T-helper 9 cell (primary cell): ENCODE results near the gene SRGAP1.
"Not testable (repeated sequence)": the region's sequence is repeated elsewhere in the genome, so short reads cannot be mapped to it uniquely, and the experiment has no call there.

Source experiments
- DNase-seq: peaks from one replicate; pipeline ENCODE4 v3.0.0-alpha.2; 2020

The SRGAP1 gene

GRCh38 chr12:64125913-64126312 is 281.4 kb downstream of the SRGAP1 start:
- no peak for DNase-seq

GRCh38 chr12:64127811-64128210 is 283.3 kb downstream of the SRGAP1 start:
- no peak for DNase-seq

GRCh38 chr12:64128366-64128765 is 283.9 kb downstream of the SRGAP1 start:
- no peak for DNase-seq

- DNase-seq: not testable (repeated sequence)
Observed at GRCh38 chr12:64130476-64130875, 286.0 kb downstream of the SRGAP1 start.

GRCh38 chr12:64131456-64131855 is 287.0 kb downstream of the SRGAP1 start:
- DNase-seq: not testable (repeated sequence)

- not testable (repeated sequence) for DNase-seq
Observed at GRCh38 chr12:64132672-64133071, 288.2 kb downstream of the SRGAP1 start.

- no peak for DNase-seq
Observed at GRCh38 chr12:64137117-64137516, 292.6 kb downstream of the SRGAP1 start.

GRCh38 chr12:64139021-64139420 is 294.5 kb downstream of the SRGAP1 start:
- no peak for DNase-seq

GRCh38 chr12:64142382-64142781 is 297.9 kb downstream of the SRGAP1 start:
- DNase-seq: no peak

- no peak for DNase-seq
Observed at GRCh38 chr12:64142784-64143183, 298.3 kb downstream of the SRGAP1 start.

- DNase-seq: no peak
Observed at GRCh38 chr12:64145226-64145625, 300.7 kb downstream of the SRGAP1 start.

GRCh38 chr12:64147011-64147631 is 302.6 kb downstream of the SRGAP1 start:
- DNase-seq: no peak

GRCh38 chr12:64147875-64148274 is 303.4 kb downstream of the SRGAP1 start:
- DNase-seq: no peak

- DNase-seq: no peak
Observed at GRCh38 chr12:64154677-64155076, 310.2 kb downstream of the SRGAP1 start.

- no peak for DNase-seq
Observed at GRCh38 chr12:64157110-64157509, 312.6 kb downstream of the SRGAP1 start.

GRCh38 chr12:64160021-64160710 is 315.7 kb downstream of the SRGAP1 start:
- DNase-seq: no peak

GRCh38 chr12:64160711-64161060 is 316.2 kb downstream of the SRGAP1 start:
- no peak for DNase-seq

GRCh38 chr12:64166606-64167005 is 322.1 kb downstream of the SRGAP1 start:
- DNase-seq: not testable (repeated sequence)

GRCh38 chr12:64167041-64167440 is 322.5 kb downstream of the SRGAP1 start:
- DNase-seq: not testable (repeated sequence)

- DNase-seq: no peak
Observed at GRCh38 chr12:64170024-64170423, 325.5 kb downstream of the SRGAP1 start.

- DNase-seq: no peak
Observed at GRCh38 chr12:64170730-64171129, 326.2 kb downstream of the SRGAP1 start.

GRCh38 chr12:64171715-64172114 is 327.2 kb downstream of the SRGAP1 start:
- no peak for DNase-seq

- DNase-seq: no peak
Observed at GRCh38 chr12:64172143-64172970, 327.9 kb downstream of the SRGAP1 start.

GRCh38 chr12:64173456-64173855 is 329.0 kb downstream of the SRGAP1 start:
- DNase-seq: no peak
